Adrenal gland (tissue), 5 donors: ENCODE results near the gene COL6A1.
A peak's percentile ranks its signal among the peaks of the same experiment; 100 is the strongest.

Experiments
- POLR2A ChIP-seq, 2 donors: fragments of 450-650 bp; IDR thresholded peaks; one replicate each; pipeline ENCODE4 v1.6.1; 2017; ENCODE audit warnings: antibody characterized with exemption in 2 of 2, mild to moderate bottlenecking in 2 of 2, moderate library complexity in 1 of 2
- TF ChIP-seq, protein P1 (sequence below), 6 experiments: fragments of 450-650 bp in 4 of 6; fragments of 200-600 bp in 2 of 6; sonication (generic) in 1 of 6; IDR thresholded peaks; 1 replicate in 5 of 6; 2 replicates in 1 of 6; pipeline versions ENCODE4 v1.5.1 to v1.8.0; 2016 to 2021; ENCODE audit warnings: antibody characterized with exemption in 6 of 6, mild to moderate bottlenecking in 2 of 6, moderate library complexity in 1 of 6
- donor health status: DM: no; HTN: no; CAD: no.

DNA sequence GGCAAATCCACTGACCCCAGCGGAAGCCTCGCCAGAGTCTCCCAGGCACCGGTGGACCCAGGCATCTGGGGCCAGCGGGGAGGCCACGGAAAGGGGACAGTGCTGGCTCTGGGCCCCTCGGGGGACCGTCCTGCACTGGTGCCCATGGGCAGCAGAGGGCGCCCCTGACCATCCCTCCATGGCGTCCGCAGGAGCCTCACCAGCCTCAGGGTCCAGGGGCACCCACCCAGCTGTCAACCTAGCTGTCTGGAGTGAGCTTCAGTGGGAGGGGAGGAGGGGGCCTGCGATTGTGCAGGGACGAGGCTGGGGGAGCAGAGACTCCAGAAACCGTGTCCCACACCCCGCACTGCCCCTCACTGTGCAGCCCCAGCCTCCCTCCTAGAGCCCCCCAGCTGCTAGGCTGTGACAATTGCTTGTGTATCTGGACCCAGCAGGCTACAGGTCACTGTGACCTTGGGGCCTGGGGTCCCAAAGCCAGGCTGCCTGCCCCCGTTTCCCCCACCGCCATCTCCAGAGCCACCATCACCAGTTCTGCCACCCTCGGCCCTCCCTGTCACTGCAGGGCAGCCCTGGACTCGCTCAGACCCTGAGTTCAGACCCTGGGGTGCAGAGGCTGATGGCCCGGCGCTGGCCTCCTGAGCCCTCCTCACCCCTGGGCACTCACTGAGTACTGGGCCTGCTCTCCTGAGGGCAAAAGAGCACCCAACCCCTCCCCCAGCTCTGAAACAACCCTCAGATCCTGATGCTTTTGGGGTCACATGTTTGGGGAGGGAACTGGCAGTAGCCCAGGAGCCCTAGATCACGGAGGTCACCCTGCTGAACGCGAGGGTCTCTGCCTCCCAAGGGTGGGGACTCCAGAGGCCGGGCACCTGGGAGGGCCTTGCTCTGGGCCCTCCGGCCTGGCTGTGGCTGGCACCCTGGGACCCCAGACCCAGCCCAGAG lies 10.6 kb upstream of the COL6A1 start:
- TF ChIP-seq, protein P1, sequence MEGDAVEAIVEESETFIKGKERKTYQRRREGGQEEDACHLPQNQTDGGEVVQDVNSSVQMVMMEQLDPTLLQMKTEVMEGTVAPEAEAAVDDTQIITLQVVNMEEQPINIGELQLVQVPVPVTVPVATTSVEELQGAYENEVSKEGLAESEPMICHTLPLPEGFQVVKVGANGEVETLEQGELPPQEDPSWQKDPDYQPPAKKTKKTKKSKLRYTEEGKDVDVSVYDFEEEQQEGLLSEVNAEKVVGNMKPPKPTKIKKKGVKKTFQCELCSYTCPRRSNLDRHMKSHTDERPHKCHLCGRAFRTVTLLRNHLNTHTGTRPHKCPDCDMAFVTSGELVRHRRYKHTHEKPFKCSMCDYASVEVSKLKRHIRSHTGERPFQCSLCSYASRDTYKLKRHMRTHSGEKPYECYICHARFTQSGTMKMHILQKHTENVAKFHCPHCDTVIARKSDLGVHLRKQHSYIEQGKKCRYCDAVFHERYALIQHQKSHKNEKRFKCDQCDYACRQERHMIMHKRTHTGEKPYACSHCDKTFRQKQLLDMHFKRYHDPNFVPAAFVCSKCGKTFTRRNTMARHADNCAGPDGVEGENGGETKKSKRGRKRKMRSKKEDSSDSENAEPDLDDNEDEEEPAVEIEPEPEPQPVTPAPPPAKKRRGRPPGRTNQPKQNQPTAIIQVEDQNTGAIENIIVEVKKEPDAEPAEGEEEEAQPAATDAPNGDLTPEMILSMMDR (IDR thresholded peaks at IDR 0.05): peak; percentile 62 to 87 (median 74)
- TF ChIP-seq POLR2A (IDR thresholded peaks at IDR 0.05): no peak
